SK-N-MC (cell line): ENCODE data around the gene CPA4.
"Not testable (repeated sequence)": the region's sequence is repeated elsewhere in the genome, so short reads cannot be mapped to it uniquely, and the experiment has no call there.

Experiments
- DNase-seq: peaks from one replicate; pipeline ENCODE4 v3.0.0-alpha.2; 2011; ENCODE audit warnings: low read depth, low spot score
- H3K27ac ChIP-seq: fragments of 200-600 bp; sonication (generic); 2 replicates; pipeline ENCODE4 v1.5.1; 2016; ENCODE audit warnings: mixed run types
- H3K36me3 ChIP-seq: fragments of 200-600 bp; sonication (generic); 2 replicates; pipeline ENCODE4 v1.6.1; 2017; ENCODE audit warnings: antibody characterized with exemption, low read length, mixed read lengths; ENCODE audit not compliant: insufficient read depth
- H3K4me3 ChIP-seq: fragments of 200-600 bp; sonication (generic); 2 replicates; pipeline ENCODE4 v1.5.1; 2016
- H3K9ac ChIP-seq: fragments of 200-600 bp; sonication (generic); 2 replicates; pipeline ENCODE4 v1.8.0; 2017; ENCODE audit warnings: mixed run types, mixed read lengths; ENCODE audit not compliant: insufficient read length
- H3K9me3 ChIP-seq: fragments of 200-600 bp; sonication (generic); 2 replicates; pipeline ENCODE4 v1.6.1; 2017; ENCODE audit warnings: low read depth, mild to moderate bottlenecking, antibody characterized with exemption, low read length, moderate library complexity, mixed read lengths
- EZH2 ChIP-seq: fragments of 200-600 bp; sonication (generic); IDR thresholded peaks from one replicate; pipeline ENCODE4 v1.6.1; 2017; ENCODE audit warnings: antibody characterized with exemption
- FOXP2 ChIP-seq: optimal IDR thresholded peaks from 2 replicates; pipeline ENCODE3; 2011; ENCODE audit warnings: mild to moderate bottlenecking, moderate library complexity; ENCODE audit not compliant: insufficient read depth; ENCODE audit errors: extremely low read length, control extremely low read depth
- POLR2AphosphoS5 ChIP-seq: IDR thresholded peaks from 2 replicates; pipeline ENCODE4 v1.6.1; 2012; ENCODE audit warnings: mild to moderate bottlenecking, low read depth, low read length, borderline replicate concordance

CPA4 gene

DNA sequence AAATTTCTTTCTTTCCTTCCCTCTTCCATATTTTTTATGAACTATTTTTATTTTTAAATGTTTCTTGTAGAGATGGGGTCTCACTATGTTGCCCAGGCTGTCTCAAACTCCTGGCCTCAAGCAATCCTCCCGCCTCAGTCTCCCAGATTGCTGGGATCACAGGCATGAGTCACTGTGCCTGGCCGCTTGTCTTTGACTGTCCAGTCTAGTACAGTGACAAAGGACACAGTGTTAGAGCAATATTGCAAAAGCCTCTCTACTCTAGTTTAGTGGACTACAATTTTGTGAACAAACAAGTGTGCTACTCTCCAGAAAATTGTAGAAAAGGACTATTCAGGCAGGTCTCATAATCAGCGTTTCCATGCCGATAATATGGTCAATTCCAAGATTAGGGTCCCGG is 11.0 kb downstream of the CPA4 start:
- Histone ChIP-seq H3K9ac (no peak overlapping the region), H3K4me3 (no peak overlapping the region), H3K9me3 (no peaks in the 10 kb centered on the region), H3K36me3 (no peaks in the 10 kb centered on the region), H3K27ac (no peak overlapping the region)
- TF ChIP-seq POLR2AphosphoS5: no peak
- no peak for TF ChIP-seq EZH2
- no peak for TF ChIP-seq FOXP2
- DNase-seq: no peak

DNA sequence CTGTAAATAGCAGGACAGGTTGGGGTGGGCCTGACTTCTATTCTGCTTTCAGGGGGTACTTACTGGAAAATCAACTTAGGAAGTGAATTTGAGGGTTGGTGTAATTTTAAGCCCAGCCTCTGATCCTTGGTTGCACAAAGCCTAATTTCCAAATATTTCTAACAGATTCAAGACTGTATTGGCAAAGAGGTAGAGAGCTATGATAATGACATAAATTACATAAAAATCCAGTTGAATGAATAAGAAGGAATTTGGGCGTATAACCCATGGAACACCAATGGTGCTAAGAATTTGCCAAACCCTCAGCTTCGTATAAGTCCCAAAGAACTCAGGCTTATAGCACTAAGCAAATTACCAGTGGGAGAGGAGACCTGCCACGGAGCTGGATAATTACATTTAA is 11.9 kb downstream of the CPA4 start:
- TF ChIP-seq EZH2 (no peak), POLR2AphosphoS5 (no peak), FOXP2 (no peak)
- no peaks in the 10 kb centered on the region for H3K9me3 ChIP-seq
- no peak overlapping the region for H3K27ac ChIP-seq
- DNase-seq: no peak
- H3K4me3 ChIP-seq: no peak overlapping the region
- H3K36me3 ChIP-seq: no peaks in the 10 kb centered on the region
- no peak overlapping the region for H3K9ac ChIP-seq

GRCh38 chr7:130305433-130306042 is 12.6 kb downstream of the CPA4 start:
- TF ChIP-seq EZH2 (no peak), FOXP2 (no peak), POLR2AphosphoS5 (no peak)
- H3K9me3 ChIP-seq: no peaks in the 10 kb centered on the region
- H3K36me3 ChIP-seq: no peaks in the 10 kb centered on the region
- no peak overlapping the region for H3K4me3 ChIP-seq
- no peak overlapping the region for H3K27ac ChIP-seq
- no peak for DNase-seq
- no peak overlapping the region for H3K9ac ChIP-seq

DNA sequence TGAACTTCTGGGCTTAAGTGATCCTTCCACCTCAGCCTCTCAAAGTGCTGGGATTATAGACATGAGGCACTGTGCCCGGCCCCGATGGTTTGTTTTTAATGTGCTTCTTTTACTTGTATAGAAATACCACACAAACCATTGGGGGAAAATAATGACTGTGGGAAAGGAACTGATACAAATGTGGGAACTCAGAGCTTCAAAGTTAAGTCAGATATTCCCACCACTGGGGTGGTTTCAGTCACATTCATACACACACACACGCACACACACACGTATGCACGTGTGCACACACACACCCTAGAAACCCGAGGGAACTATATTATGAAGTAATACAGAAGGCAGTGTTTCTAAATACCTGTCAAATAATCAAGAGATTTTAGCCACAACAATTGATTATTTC is 17.0 kb downstream of the CPA4 start:
- no peak for DNase-seq
- TF ChIP-seq EZH2: no peak
- TF ChIP-seq FOXP2: no peak
- TF ChIP-seq POLR2AphosphoS5: no peak
- no peak overlapping the region for H3K4me3 ChIP-seq
- no peak overlapping the region for H3K9ac ChIP-seq
- no peaks in the 10 kb centered on the region for H3K9me3 ChIP-seq
- H3K36me3 ChIP-seq: no peaks in the 10 kb centered on the region
- no peak overlapping the region for H3K27ac ChIP-seq

- DNase-seq: no peak
- TF ChIP-seq EZH2: no peak
- TF ChIP-seq POLR2AphosphoS5: no peak
- TF ChIP-seq FOXP2: no peak
- no peak overlapping the region for H3K9ac ChIP-seq
- no peaks in the 10 kb centered on the region for H3K9me3 ChIP-seq
- no peaks in the 10 kb centered on the region for H3K36me3 ChIP-seq
- H3K4me3 ChIP-seq: no peak overlapping the region
- no peak overlapping the region for H3K27ac ChIP-seq
Measured at GRCh38 chr7:130314305-130314704, 21.3 kb downstream of the CPA4 start.

- no peak for TF ChIP-seq FOXP2
- no peak for TF ChIP-seq EZH2
- no peak for TF ChIP-seq POLR2AphosphoS5
- H3K9ac ChIP-seq: no peak overlapping the region
- no peaks in the 10 kb centered on the region for H3K36me3 ChIP-seq
- no peak for DNase-seq
- H3K9me3 ChIP-seq: no peaks in the 10 kb centered on the region
- H3K4me3 ChIP-seq: no peak overlapping the region
- no peak overlapping the region for H3K27ac ChIP-seq
Measured at GRCh38 chr7:130319541-130319940, 26.6 kb downstream of the CPA4 start.

GRCh38 chr7:130321542-130322229 is 28.7 kb downstream of the CPA4 start:
- H3K9ac ChIP-seq, H3K9me3 ChIP-seq, DNase-seq, H3K4me3 ChIP-seq, H3K36me3 ChIP-seq, H3K27ac ChIP-seq: not testable (repeated sequence)

DNA sequence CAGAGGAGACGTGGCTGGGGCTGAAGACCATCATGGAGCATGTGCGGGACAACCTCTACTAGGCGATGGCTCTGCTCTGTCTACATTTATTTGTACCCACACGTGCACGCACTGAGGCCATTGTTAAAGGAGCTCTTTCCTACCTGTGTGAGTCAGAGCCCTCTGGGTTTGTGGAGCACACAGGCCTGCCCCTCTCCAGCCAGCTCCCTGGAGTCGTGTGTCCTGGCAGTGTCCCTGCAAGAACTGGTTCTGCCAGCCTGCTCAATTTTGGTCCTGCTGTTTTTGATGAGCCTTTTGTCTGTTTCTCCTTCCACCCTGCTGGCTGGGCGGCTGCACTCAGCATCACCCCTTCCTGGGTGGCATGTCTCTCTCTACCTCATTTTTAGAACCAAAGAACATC is 29.7 kb downstream of the CPA4 start:
- Histone ChIP-seq H3K9ac (no peak overlapping the region), H3K4me3 (no peak overlapping the region), H3K27ac (no peak overlapping the region), H3K9me3 (no peaks in the 10 kb centered on the region), H3K36me3 (no peaks in the 10 kb centered on the region)
- no peak for DNase-seq
- TF ChIP-seq FOXP2 (no peak), EZH2 (no peak), POLR2AphosphoS5 (no peak)

DNA sequence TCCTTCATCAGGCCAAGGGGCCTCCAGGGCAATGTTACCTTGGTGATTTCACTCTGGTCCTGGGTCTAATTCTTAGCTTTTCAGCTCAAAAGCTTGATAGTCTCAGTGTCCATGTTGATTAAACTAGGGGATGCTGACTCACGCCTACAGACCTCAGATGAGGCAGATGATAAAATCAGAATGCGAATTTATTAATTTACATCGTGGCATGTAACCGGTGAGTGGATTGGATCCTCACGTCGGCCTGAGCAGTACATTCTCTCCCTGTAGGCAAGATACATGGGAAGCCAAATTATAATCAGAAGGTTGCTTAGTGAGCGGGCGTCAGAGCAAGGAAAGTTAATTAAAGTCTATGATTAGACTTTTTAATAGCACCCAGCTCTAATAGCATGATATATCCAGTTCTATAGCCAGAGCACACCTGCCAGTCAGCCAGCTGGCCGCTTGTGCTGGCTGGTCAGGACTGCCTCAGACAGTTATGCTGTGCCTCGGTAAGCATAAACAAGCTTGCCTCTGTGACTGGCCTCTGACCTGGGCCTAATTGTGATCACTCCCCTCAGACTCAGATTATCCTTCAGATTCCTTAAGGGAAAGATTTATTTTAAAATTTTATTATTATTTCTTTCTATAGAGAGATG is 31.5 kb downstream of the CPA4 start:
- no peak for TF ChIP-seq POLR2AphosphoS5
- TF ChIP-seq FOXP2: no peak
- TF ChIP-seq EZH2: no peak
- no peak overlapping the region for H3K4me3 ChIP-seq
- no peak overlapping the region for H3K9ac ChIP-seq
- no peaks in the 10 kb centered on the region for H3K36me3 ChIP-seq
- H3K27ac ChIP-seq: no peak overlapping the region
- DNase-seq: no peak
- H3K9me3 ChIP-seq: no peaks in the 10 kb centered on the region
